EH (cell line): ENCODE data around the gene PDE6C.
A peak's percentile ranks its signal among the peaks of the same experiment; 100 is the strongest.

Experiments
- DNase-seq: peaks from one replicate; pipeline ENCODE4 v3.0.0-alpha.2; 2015; ENCODE audit warnings: low read depth

The PDE6C gene

GRCh38 chr10:93612311-93612710 lies at the start of gene PDE6C:
TSS of gene PDE6C (plus strand) at chr10:93612537. CDS start at chr10:93612726, 189 bp downstream.
- no peak for DNase-seq

DNA sequence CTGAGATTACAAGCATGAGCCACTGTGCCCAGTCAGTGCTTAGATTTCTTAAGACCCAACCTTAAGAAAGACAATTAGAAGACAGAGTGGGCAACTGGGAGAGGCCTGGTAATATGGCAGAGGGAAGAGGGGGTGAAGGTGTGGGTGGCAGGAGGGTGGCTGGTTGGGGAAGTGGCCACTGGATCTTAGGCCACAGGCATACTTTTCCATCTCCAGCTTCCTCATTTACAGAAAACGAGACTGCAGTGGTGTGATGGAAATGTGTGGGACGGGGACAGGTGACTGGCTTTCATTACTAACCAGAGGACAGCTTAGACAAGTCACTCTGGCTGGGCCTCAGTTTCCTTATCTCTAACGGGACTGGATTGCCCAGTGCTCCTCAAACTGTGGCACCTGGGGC lies 46.9 kb upstream of the PDE6C start:
- DNase-seq = no peak

DNA sequence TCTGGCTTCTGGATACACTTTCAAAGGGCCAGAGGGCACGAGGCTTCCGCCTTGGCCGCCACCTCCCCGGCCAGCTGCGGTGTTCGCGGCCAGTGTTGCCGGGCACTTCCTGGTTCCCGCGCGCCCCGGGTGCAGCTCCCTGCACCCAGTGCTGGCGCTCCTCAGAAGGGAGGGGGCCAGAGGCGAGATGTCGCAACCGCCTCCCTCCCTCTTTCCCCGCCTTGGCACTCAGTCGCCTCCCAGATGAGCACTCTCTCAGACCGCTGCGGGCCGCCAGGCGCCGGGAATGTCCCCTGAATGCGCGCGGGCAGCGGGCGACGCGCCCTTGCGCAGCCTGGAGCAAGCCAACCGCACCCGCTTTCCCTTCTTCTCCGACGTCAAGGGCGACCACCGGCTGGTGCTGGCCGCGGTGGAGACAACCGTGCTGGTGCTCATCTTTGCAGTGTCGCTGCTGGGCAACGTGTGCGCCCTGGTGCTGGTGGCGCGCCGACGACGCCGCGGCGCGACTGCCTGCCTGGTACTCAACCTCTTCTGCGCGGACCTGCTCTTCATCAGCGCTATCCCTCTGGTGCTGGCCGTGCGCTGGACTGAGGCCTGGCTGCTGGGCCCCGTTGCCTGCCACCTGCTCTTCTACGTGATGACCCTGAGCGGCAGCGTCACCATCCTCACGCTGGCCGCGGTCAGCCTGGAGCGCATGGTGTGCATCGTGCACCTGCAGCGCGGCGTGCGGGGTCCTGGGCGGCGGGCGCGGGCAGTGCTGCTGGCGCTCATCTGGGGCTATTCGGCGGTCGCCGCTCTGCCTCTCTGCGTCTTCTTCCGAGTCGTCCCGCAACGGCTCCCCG lies 45.7 kb upstream of the PDE6C start, which contains the start of gene FFAR4:
FFAR4 (plus strand) TSS at position 231 of the 842 bp plus-strand sequence; CDS start at position 287, 56 bp downstream.
- no peak for DNase-seq

DNA sequence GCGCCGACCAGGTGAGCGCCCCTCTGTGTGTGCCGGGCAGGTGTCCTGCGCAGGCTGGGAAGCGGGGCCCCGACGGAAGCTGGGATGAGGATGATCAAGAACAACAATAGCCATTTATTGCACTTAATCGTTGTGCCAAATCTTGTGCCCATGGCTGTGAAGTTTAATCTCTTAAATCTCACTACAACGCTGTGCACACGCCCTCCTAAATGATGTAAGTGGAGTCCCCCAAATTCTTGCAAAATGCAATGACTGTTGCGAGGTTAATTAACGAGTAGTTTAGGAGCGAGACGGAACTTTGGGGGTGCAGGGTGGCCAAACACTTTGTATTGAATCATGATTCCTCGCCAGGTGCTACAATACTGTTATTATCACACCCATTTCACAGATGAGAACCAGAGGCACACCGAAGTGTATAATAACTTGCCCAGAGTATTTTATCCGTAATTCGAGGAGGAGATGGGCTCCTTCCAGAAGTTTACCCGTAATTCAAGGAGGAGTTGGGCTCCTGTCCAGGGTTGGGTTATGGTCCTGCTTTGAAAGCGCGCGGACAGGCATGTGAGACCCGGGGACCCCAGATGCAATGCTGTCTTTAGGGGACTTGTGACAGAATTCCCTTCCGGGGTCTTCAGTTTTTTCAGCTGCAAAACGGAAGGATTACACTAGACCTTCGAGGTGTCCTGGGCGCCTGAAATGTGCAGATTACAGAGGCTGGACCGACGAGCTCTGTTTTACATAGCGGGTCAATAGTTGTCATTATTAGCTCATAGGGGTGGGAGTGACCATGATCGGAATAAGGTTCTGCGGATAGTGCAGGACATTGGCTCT lies 44.8 kb upstream of the PDE6C start:
- DNase-seq = no peak

DNA sequence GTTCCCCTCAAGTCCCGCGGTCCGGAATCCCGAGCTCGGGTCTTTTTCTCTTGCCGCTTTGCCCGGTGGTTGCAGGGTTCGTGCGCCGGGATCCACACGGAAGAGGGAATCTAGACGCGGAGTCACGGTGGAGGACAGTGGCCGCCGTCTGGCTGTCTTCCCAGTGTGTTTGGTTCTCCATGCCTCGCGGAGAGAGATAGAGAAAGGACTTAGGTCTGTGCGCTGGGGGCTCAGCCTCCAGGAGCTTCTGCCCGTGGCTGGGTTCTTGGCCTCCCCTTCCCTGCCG lies 44.3 kb upstream of the PDE6C start:
- no peak for DNase-seq

GRCh38 chr10:93570383-93570782 lies 42.0 kb upstream of the PDE6C start:
- no peak for DNase-seq

GRCh38 chr10:93572606-93573005 lies 39.7 kb upstream of the PDE6C start:
- DNase-seq = no peak

- DNase-seq = no peak
Observed at GRCh38 chr10:93573051-93573909, 39.1 kb upstream of the PDE6C start.

DNA sequence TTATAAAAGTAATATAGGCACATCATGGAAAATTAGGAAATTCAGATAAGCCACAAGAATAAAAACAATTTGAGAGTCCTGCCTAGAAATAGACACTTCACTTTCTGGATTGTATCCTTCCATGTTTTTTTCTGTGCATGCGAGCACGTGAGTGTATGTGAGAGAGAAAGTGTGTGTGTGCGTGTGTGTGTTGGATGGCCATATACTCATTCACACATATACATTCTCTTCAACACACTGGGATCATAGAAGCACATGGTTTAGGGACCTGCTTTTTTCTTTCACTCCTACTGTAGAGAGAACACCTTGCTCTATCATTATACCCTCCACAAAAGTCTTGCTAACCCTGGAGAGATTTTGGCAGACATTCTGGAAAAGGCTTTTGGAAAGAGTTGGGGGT lies 38.4 kb upstream of the PDE6C start:
- no peak for DNase-seq

- no peak for DNase-seq
Observed at GRCh38 chr10:93576888-93577287, 35.4 kb upstream of the PDE6C start.

DNA sequence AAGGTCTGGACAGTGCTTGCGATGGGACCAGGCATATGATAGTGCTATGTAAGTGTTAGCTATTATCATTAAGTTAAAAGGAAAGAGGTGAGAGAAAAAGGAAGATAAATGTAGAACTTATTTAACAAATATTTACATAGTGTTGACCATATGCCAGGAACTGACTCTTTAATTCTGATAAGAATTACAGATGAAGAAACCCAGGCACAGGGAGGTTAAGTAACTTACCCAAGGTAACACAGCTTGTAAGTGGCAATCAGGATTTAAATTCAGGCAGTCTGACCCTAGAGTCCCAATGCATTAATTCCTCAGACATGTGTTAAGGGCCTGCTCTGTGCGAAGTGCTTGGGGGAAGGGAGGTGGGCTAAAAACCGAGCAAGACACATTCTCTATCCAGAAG lies 34.8 kb upstream of the PDE6C start:
- no peak for DNase-seq

DNA sequence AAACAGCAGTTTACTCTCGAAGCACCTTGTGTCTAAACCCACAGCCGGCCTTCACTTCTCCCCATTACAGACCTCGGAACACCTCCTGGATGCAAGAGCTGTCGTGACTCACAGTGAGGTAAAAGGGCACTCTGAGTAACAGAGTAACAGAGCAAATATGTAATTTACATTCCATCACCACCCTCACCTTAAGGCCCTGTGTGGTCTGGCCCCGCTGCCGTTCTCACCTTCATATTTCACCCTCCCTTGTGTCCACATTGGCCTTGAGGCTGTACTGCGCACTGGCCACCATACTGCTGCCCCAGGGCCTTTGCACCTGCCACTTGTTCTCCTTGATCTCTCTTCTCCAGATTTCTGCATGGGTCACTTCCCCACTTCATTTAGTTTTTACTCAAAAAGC lies 33.2 kb upstream of the PDE6C start:
- no peak for DNase-seq

DNA sequence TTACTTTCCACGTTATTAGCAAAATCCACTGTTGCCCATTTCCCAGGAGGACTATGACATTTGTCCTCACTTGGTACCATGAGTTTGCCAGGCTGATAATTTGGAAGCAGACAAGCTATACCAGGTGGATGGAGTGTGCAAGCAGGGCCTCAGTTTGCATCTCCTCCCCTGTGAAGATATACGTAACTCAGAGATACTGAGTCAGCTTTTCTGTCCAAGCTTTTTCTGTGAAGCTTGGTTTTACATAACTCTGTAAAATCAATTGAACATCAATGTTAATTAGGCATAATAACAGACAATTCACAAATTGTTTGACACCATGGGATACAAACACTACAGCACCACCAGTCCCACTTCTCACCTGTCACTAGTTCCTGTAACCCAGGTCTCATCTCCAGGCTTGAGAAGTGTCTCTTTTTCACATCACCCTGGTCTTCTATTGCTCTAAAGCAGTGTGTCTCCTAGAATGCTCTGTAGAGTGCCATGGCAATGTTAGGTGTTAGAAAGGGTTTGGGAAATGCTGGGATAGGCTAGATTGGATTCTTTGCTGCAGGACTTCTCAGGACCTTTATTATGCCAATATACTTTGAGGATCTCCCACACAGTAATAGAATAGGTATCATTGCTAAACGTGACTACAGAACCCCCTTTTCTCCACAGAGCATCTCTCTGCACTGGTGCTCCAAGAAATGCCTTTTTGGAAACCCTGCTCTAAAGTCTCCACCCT lies 32.2 kb upstream of the PDE6C start:
- DNase-seq = no peak

GRCh38 chr10:93580828-93581227 lies 31.5 kb upstream of the PDE6C start:
- peak; percentile 34 for DNase-seq

GRCh38 chr10:93584445-93584844 lies 27.9 kb upstream of the PDE6C start:
- DNase-seq = no peak

DNA sequence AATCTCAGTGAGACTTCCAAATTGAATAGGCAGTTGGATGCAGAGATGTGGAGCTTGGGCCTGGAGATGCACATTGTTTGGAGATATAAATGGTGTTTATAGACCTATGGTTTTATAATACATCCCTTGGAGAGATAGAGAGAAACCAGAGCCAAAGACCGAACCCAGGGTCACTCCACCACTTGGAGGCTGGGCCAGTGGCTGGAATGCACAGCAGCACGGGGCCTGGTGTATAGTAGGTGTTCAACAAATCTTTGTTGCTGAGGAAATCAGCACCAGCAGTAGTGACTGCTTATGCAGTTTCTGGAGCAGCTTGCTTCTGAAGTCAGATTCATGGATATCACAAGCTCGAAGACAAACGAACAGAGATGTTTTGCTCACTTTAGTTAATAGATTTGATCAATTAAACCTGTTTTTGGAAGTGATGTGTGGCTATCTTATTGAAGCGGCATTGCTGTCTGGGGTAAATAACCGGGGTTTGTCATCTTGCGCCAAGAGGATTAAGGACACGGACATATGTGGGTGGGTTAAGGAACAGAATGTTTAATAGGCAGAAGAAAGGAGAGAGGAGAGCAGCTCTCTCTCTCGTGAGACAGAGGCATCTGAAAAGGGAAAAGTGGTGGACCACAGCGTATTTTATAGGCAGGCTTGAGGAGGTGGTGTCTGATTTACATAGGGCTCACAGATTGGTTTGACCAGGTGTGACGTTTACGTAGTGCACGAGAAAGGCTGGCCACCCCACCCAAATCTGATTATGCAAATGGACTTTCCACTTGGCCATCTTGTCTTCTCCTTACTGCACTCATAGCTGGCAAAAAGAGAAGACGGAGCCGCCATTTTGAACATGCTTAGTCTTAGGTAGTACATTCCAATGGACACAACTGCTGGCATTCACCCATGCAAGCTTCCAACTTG lies 22.4 kb upstream of the PDE6C start:
- DNase-seq = no peak

DNA sequence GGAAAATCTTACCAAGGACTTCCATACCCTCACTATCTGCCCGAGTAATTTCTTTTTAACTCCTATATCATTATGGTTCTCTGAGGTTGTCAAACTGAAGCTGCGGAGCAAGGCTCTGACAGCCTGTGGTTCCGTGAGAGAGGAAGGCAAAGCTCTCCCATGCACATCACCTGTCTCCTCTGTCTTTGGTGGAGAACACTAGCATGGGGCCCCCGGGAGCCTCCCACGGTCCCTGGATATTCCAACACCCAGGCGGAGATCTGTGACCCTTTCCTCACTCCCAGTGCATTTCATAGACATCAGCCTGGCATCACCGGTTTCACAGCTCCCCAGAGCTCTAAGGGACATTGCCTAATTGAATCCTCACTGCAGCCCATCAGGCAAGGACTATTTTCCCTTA lies 21.7 kb upstream of the PDE6C start:
- no peak for DNase-seq

DNA sequence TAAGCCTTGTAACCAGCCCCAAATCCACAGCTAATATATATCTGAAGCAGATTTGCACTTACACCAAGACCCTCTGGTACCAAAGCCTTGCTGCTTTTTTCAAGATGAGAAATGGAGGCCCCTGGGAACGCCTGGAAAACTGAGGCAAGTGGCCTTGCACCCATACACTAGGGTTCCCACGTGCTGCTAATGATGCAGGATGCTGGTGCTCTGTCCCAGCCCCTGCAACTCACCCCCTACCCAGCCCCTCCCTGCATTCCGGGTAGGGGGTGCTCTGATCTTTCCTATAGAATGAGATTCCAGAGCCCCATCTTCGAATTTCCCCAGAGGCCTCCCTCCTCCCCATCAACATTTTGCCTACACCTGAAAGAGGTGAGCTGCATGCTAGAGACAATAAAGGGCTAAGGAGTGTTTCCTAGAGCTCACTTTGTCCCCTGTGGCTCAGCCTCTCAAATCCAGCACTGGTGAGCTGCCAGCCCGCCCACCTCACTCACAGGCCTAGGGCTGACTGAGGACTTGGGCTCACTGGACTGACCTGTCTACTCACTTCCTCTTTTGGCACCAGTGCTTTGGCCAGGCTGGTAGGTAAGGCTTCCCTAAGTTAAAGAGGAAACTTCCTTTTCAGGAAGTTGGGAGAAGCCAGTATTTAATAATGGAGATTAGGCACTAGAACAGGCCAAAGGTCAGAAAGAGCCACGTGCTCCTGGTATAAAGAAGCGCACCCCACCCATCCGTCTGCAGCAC lies 21.1 kb upstream of the PDE6C start:
- no peak for DNase-seq

- DNase-seq = no peak
Observed at GRCh38 chr10:93593254-93593653, 19.1 kb upstream of the PDE6C start.

DNA sequence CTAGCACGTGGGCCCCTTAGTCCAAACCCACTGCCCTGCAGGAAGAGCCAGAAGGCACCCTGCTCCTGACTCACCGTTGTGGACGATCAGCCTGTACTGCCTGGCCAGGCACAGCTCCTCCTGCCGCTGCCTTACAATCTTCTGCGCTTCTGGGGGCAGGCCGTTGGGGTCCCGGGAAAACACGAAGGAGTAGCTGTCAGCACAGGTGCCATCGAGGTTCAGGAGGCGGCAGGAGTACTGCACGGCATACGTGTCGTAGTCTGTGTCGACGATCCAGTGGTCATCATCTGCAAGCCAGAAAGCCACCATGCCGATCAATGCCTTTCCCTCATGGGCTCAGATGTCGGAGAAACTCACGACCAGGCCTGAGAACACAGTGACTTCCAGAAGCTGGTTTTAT lies 18.6 kb upstream of the PDE6C start:
- DNase-seq = no peak
